ENCODE measurements around the gene SLC25A30.

GRCh38 chr13:45384474-45385174 lies 33.5 kb downstream of the SLC25A30 start:
- no peak for TF ChIP-seq EZH2 (IDR thresholded peaks at IDR 0.05; ENCODE audit: insufficient read depth, poor library complexity, severe bottlenecking)
- TF ChIP-seq EZH2phosphoT487 (IDR thresholded peaks at IDR 0.05; ENCODE audit: insufficient read depth, low read depth) = no peak

All from GM23248 (cell line).